WI38 (cell line): Measurements from ENCODE around the gene TNFRSF12A.

Experiments used
- H3K4me3 ChIP-seq: 2 replicates; pipeline ENCODE4 v1.5.1; 2011; ENCODE audit warnings: low read depth, mild to moderate bottlenecking, control low read depth, low read length
- CTCF ChIP-seq: IDR thresholded peaks from 2 replicates; pipeline ENCODE4 v1.5.1; 2012; ENCODE audit warnings: low read depth, mild to moderate bottlenecking, control low read depth, low read length

The TNFRSF12A gene

GRCh38 chr16:3059723-3060242 lies 39.6 kb downstream of the TNFRSF12A start:
- TF ChIP-seq CTCF = no peak
- peak overlapping the region; percentile 80 for H3K4me3 ChIP-seq

GRCh38 chr16:3060339-3061127 lies 40.4 kb downstream of the TNFRSF12A start:
- H3K4me3 ChIP-seq = no peak overlapping the region
- no peak for TF ChIP-seq CTCF

GRCh38 chr16:3062553-3062952 lies 42.4 kb downstream of the TNFRSF12A start:
- H3K4me3 ChIP-seq = no peak overlapping the region
- no peak for TF ChIP-seq CTCF

GRCh38 chr16:3063625-3064386 lies 43.6 kb downstream of the TNFRSF12A start:
- TF ChIP-seq CTCF = no peak
- H3K4me3 ChIP-seq = no peak overlapping the region

- peak within 1 kb of the TSS; percentile 56 for H3K4me3 ChIP-seq
- TF ChIP-seq CTCF = no peak
These were observed 45.0 kb downstream of the TNFRSF12A start, which contains the start of gene IL32 for GRCh38 chr16:3065069-3065741. Gene IL32, plus strand, starts transcription at chr16:3065640. Its CDS starts 172 bp downstream, at chr16:3065812.

GRCh38 chr16:3065742-3066439 lies 45.7 kb downstream of the TNFRSF12A start:
- H3K4me3 ChIP-seq = peak overlapping the region; percentile 56
- no peak for TF ChIP-seq CTCF
